A549 (cell line): Measurements from ENCODE around the gene MINDY1. TPM values are rescaled to one million over a fixed set of nuclear protein-coding genes. Genes with fewer than 3 reads are reported as not detected.

Experiments used
- BCL3 ChIP-seq: fragments of >200 bp; sonication (Bioruptor Twin); formaldehyde crosslinking; IDR thresholded peaks from 3 replicates; pipeline ENCODE4 v1.6.1; 2016
- CBX2 ChIP-seq: fragments of 200-600 bp; sonication (generic); IDR thresholded peaks from 2 replicates; pipeline ENCODE4 v1.6.1; 2016; ENCODE audit warnings: low read depth, mild to moderate bottlenecking, borderline replicate concordance
- CBX8 ChIP-seq: fragments of 200-600 bp; sonication (generic); IDR thresholded peaks from 2 replicates; pipeline ENCODE4 v1.6.1; 2016
- CTCF ChIP-seq: fragments of >200 bp; sonication (Bioruptor Twin); formaldehyde crosslinking; IDR thresholded peaks from 3 replicates; pipeline ENCODE4 v1.5.1; 2016
- E2F6 ChIP-seq: IDR thresholded peaks from 2 replicates; pipeline ENCODE4 v1.6.1; 2012; ENCODE audit warnings: low read depth, borderline replicate concordance
- EHMT2 ChIP-seq: fragments of 200-600 bp; sonication (generic); IDR thresholded peaks from 2 replicates; pipeline ENCODE4 v1.6.1; 2016; ENCODE audit warnings: antibody characterized with exemption, low read depth, mild to moderate bottlenecking, moderate library complexity
- FOSB ChIP-seq: fragments of 250-450 bp; sonication (Bioruptor Pico); IDR thresholded peaks from 2 replicates; pipeline ENCODE4 v1.5.0; 2020; ENCODE audit warnings: mild to moderate bottlenecking, moderate library complexity
- HEYL ChIP-seq: fragments of 250-450 bp; sonication (Bioruptor Pico); IDR thresholded peaks from 2 replicates; pipeline ENCODE4 v1.8.0; 2021; ENCODE audit warnings: mild to moderate bottlenecking, moderate library complexity
- JUN ChIP-seq, 2 experiments: fragments of >200 bp; sonication (Bioruptor Twin); formaldehyde crosslinking; IDR thresholded peaks; 2 replicates in 1 of 2; 3 replicates in 1 of 2; pipeline ENCODE4 v1.6.1; 2016 to 2017
- KDM1A ChIP-seq: fragments of 200-600 bp; sonication (generic); IDR thresholded peaks from 2 replicates; pipeline ENCODE4 v1.6.1; 2016; ENCODE audit warnings: low read depth, mild to moderate bottlenecking
- MAFK ChIP-seq: fragments of 450-650 bp; IDR thresholded peaks from 2 replicates; pipeline ENCODE4 v1.6.1; 2014; ENCODE audit not compliant: partially characterized antibody
- MAX ChIP-seq: IDR thresholded peaks from 2 replicates; pipeline ENCODE4 v1.6.1; 2012
- MAZ ChIP-seq: fragments of 150-350 bp; IDR thresholded peaks from 2 replicates; pipeline ENCODE4 v1.6.1; 2014; ENCODE audit warnings: antibody characterized with exemption, low read depth, low read length, borderline replicate concordance
- MYC ChIP-seq: IDR thresholded peaks from 2 replicates; pipeline ENCODE4 v1.6.1; 2012; ENCODE audit warnings: mild to moderate bottlenecking, inconsistent platforms, low read length, improper control_type of control experiment, borderline replicate concordance
- NPAS2 ChIP-seq: fragments of 250-450 bp; sonication (Bioruptor Pico); IDR thresholded peaks from 2 replicates; pipeline ENCODE4 v1.8.0; 2022; ENCODE audit warnings: mild to moderate bottlenecking, moderate library complexity, borderline replicate concordance
- NR3C1 ChIP-seq: fragments of >200 bp; sonication (Bioruptor Twin); formaldehyde crosslinking; IDR thresholded peaks from 3 replicates; pipeline ENCODE4 v1.6.1; 2017
- PBX3 ChIP-seq: IDR thresholded peaks from 2 replicates; pipeline ENCODE4 v1.6.1; 2012
- PHF8 ChIP-seq: fragments of 200-600 bp; sonication (generic); IDR thresholded peaks from 2 replicates; pipeline ENCODE4 v1.6.1; 2016; ENCODE audit warnings: low read depth, mild to moderate bottlenecking, antibody characterized with exemption, moderate library complexity, borderline replicate concordance
- POLR2AphosphoS2 ChIP-seq: conservative IDR thresholded peaks from 2 replicates; pipeline ENCODE4 v1.6.1; 2012; ENCODE audit warnings: low read length, improper control_type of control experiment, inconsistent platforms
- RAD21 ChIP-seq, 2 experiments: fragments of >200 bp in 1 of 2; sonication (Bioruptor Twin) in 1 of 2; formaldehyde crosslinking in 1 of 2; IDR thresholded peaks in 1 of 2; conservative IDR thresholded peaks in 1 of 2; 2 replicates in 1 of 2; 3 replicates in 1 of 2; pipeline ENCODE4 v1.6.1; 2012 to 2018; ENCODE audit warnings: inconsistent platforms in 1 of 2
- SMC3 ChIP-seq: fragments of >200 bp; sonication (Bioruptor Twin); formaldehyde crosslinking; IDR thresholded peaks from 3 replicates; pipeline ENCODE4 v1.6.1; 2018; ENCODE audit warnings: inconsistent platforms
- TP53 ChIP-seq: fragments of 250-450 bp; sonication (Bioruptor Pico); IDR thresholded peaks from 2 replicates; pipeline ENCODE4 v1.5.0; 2021; ENCODE audit warnings: mild to moderate bottlenecking, moderate library complexity
- USF2 ChIP-seq: fragments of 450-650 bp; IDR thresholded peaks from 2 replicates; pipeline ENCODE4 v1.6.1; 2014; ENCODE audit warnings: antibody characterized with exemption
- ZC3H11A ChIP-seq: fragments of 450-650 bp; IDR thresholded peaks from 2 replicates; pipeline ENCODE4 v1.6.1; 2014; ENCODE audit warnings: antibody characterized with exemption, mild to moderate bottlenecking
- ZFP36 ChIP-seq: fragments of 450-650 bp; IDR thresholded peaks from 2 replicates; pipeline ENCODE4 v1.6.1; 2014; ENCODE audit warnings: borderline replicate concordance; ENCODE audit not compliant: partially characterized antibody
- ZNF302 ChIP-seq: fragments of 250-450 bp; sonication (Bioruptor Pico); IDR thresholded peaks from 2 replicates; pipeline ENCODE4 v1.9.0; 2021; ENCODE audit warnings: inconsistent platforms, mild to moderate bottlenecking, moderate library complexity
- ZSCAN20 ChIP-seq: fragments of 250-450 bp; sonication (Bioruptor Pico); IDR thresholded peaks from 2 replicates; pipeline ENCODE4 v1.8.0; 2022; ENCODE audit warnings: mild to moderate bottlenecking, moderate library complexity
- polyA plus RNA-seq, 4 experiments: library from polyadenylated mRNA; depleted of rRNA in 3 of 4; stranded (reverse); fragments of >200 nt; fragmentation: RNase III in 1 of 4; extraction: RNeasy Plus Mini Kit Qiagen cat#74134 plus additional on column Dnase treatment in 1 of 4; gene quantifications; 2 replicates in 3 of 4; 3 replicates in 1 of 4; pipeline ENCODE4 v1.2.3, GENCODE V29; 2011 to 2017

MINDY1 gene
- polyA plus RNA-seq, 2 of the 4 experiments (the other 2 are of a cell fraction) = 4.8 to 5.2 TPM

GRCh38 chr1:150979092-150980056 lies 27.3 kb downstream of the MINDY1 start (continued):
- TF ChIP-seq PBX3 = no peak
- TF ChIP-seq POLR2AphosphoS2 = no peak
- TF ChIP-seq CBX2 = no peak
- TF ChIP-seq HEYL (CRISPR knock-in tag) = no peak
- TF ChIP-seq MYC = no peak
- TF ChIP-seq JUN (IDR thresholded peaks at IDR 0.05) = no peak
- TF ChIP-seq E2F6 = no peak
- no peak for TF ChIP-seq ZFP36
- no peak for TF ChIP-seq NR3C1
- TF ChIP-seq RAD21 (conservative IDR thresholded peaks at IDR 0.05 in 1 of 2, IDR thresholded peaks at IDR 0.05 in 1 of 2) = peak; percentile 87 to 89
- no peak for TF ChIP-seq EHMT2
- no peak for TF ChIP-seq FOSB (CRISPR knock-in tag)
- TF ChIP-seq MAFK = no peak
- TF ChIP-seq MAZ = no peak
- no peak for TF ChIP-seq ZNF302 (CRISPR knock-in tag)
- TF ChIP-seq CBX8 = no peak
- no peak for TF ChIP-seq BCL3
- TF ChIP-seq ZSCAN20 (CRISPR knock-in tag) = no peak
- peak; percentile 100 for TF ChIP-seq CTCF
- no peak for TF ChIP-seq ZC3H11A
- no peak for TF ChIP-seq PHF8
- peak; percentile 96 for TF ChIP-seq SMC3
- no peak for TF ChIP-seq KDM1A
- no peak for TF ChIP-seq TP53 (CRISPR knock-in tag)
- TF ChIP-seq USF2 = no peak
- TF ChIP-seq NPAS2 (CRISPR knock-in tag) = no peak
- peak; percentile 54; the same call in 1 of the 2 replicates for TF ChIP-seq MAX
